Karpas-422 (cell line): Measurements from ENCODE around the gene SAT1. TPM values are rescaled to one million over a fixed set of nuclear protein-coding genes. Genes with fewer than 3 reads are reported as not detected.

Source experiments
- DNase-seq: peaks from one replicate; pipeline ENCODE4 v3.0.0-alpha.2; 2015
- H2AFZ ChIP-seq: fragments of 200-600 bp; sonication (generic); 2 replicates; pipeline ENCODE4 v1.6.1; 2014; ENCODE audit warnings: antibody characterized with exemption, low read length, mixed read lengths
- H3K27ac ChIP-seq: fragments of 200-600 bp; sonication (generic); 2 replicates; pipeline ENCODE4 v1.5.1; 2014; ENCODE audit warnings: mild to moderate bottlenecking, low read length, moderate library complexity
- H3K27me3 ChIP-seq: fragments of 200-600 bp; sonication (generic); 2 replicates; pipeline ENCODE4 v1.6.1; 2014; ENCODE audit warnings: low read length, mixed read lengths
- H3K36me3 ChIP-seq: fragments of 200-600 bp; sonication (generic); 2 replicates; pipeline ENCODE4 v1.6.1; 2014; ENCODE audit warnings: low read length, mixed read lengths; ENCODE audit not compliant: insufficient read depth
- H3K4me1 ChIP-seq: fragments of 200-600 bp; sonication (generic); 2 replicates; pipeline ENCODE4 v1.6.1; 2014; ENCODE audit warnings: mild to moderate bottlenecking, low read length, mixed read lengths
- H3K4me2 ChIP-seq: fragments of 200-600 bp; sonication (generic); 2 replicates; pipeline ENCODE4 v1.6.1; 2014; ENCODE audit warnings: low read length, low read depth, mild to moderate bottlenecking; ENCODE audit not compliant: poor library complexity, severe bottlenecking
- H3K4me3 ChIP-seq: fragments of 200-600 bp; sonication (generic); 2 replicates; pipeline ENCODE4 v1.5.1; 2014; ENCODE audit warnings: mild to moderate bottlenecking, antibody characterized with exemption, low read length, mixed read lengths
- H3K79me2 ChIP-seq: fragments of 200-600 bp; sonication (generic); 2 replicates; pipeline ENCODE4 v1.6.1; 2014; ENCODE audit warnings: mild to moderate bottlenecking, low read length, mixed read lengths
- H3K9ac ChIP-seq: fragments of 200-600 bp; sonication (generic); 2 replicates; pipeline ENCODE4 v1.6.0; 2014; ENCODE audit warnings: low read length
- H3K9me2 ChIP-seq: fragments of 200-600 bp; sonication (generic), shearing (Covaris generic); replicated peaks from 2 replicates; pipeline ENCODE4 v1.6.0; 2014; ENCODE audit warnings: mild to moderate bottlenecking, low read length, moderate library complexity; ENCODE audit not compliant: insufficient read depth
- H3K9me3 ChIP-seq: fragments of 300-700, 200-600 bp; sonication (generic); 2 replicates; pipeline ENCODE4 v1.6.1; 2014; ENCODE audit warnings: low read length, mixed read lengths
- H4K20me1 ChIP-seq: fragments of 200-600 bp; sonication (generic); 2 replicates; pipeline ENCODE4 v1.6.1; 2014; ENCODE audit warnings: mild to moderate bottlenecking, antibody characterized with exemption, low read length, low read depth; ENCODE audit not compliant: insufficient read depth
- total RNA-seq: library from RNA; depleted of rRNA; stranded (reverse); fragments of >200 nt; shearing (Covaris generic); gene quantifications from 2 replicates; pipeline ENCODE4 v1.2.3, GENCODE V29; 2014; ENCODE audit warnings: low replicate concordance

SAT1 gene
- total RNA-seq, 1 experiment from 2014 or later, result 256 TPM

DNA sequence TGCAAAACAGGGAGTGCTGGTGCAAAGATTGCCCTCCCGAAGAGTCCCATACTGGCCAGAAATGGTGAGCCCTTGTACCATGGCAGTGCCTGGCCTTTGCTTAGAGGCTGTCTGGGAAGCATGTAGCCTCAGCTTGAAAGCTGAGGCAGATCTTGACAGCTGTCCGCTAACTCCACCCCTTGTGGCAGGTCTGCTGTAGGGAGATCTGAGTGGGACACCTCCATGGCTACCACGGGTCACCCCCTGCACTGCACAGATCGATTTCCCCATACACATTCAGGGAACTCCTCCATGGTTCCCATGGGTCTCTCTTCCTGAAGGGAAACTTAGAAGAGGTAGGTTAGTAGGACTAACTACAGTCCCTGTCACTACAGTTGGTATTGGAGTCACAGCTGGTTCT is 33.8 kb upstream of the SAT1 start:
- Histone ChIP-seq H3K36me3 (no peaks in the 10 kb centered on the region), H4K20me1 (no peaks in the 10 kb centered on the region), H3K4me3 (no peak overlapping the region), H3K4me1 (peaks cover under 1% of the 10 kb centered on the region), H3K79me2 (no peaks in the 10 kb centered on the region), H3K9ac (no peak overlapping the region), H3K27ac (no peak overlapping the region), H2AFZ (no peak overlapping the region), H3K4me2 (no peak overlapping the region), H3K9me3 (no peaks in the 10 kb centered on the region), H3K9me2 (no peaks in the 10 kb centered on the region), H3K27me3 (no peaks in the 10 kb centered on the region)
- no peak for DNase-seq

DNA sequence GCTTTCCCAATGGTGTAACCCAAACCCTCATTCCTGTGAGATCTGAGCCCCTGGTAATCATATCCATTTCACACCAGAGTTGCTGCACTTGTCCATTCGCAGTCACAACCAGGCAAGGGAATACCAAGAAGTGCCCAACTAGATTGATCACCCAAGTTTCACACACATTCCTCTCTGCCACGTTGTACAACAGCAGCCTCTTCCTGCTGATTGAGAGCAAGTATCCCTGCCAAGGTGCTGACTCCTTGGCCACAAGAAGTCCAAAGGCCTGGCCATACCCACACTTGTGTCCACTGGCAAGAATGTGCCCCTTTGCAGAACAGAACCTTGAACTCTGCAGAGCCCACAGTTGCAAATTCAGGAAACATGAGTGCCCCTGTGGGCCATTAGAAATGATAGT is 33.4 kb upstream of the SAT1 start:
- Histone ChIP-seq H3K4me2 (no peak overlapping the region), H3K4me3 (no peak overlapping the region), H3K9ac (no peak overlapping the region), H3K9me3 (no peaks in the 10 kb centered on the region), H2AFZ (no peak overlapping the region), H3K9me2 (no peaks in the 10 kb centered on the region), H3K4me1 (no peaks in the 10 kb centered on the region; the same call in 1 of the 2 replicates), H4K20me1 (no peaks in the 10 kb centered on the region), H3K36me3 (no peaks in the 10 kb centered on the region), H3K27ac (no peak overlapping the region), H3K79me2 (no peaks in the 10 kb centered on the region), H3K27me3 (no peaks in the 10 kb centered on the region)
- DNase-seq, result no peak

DNA sequence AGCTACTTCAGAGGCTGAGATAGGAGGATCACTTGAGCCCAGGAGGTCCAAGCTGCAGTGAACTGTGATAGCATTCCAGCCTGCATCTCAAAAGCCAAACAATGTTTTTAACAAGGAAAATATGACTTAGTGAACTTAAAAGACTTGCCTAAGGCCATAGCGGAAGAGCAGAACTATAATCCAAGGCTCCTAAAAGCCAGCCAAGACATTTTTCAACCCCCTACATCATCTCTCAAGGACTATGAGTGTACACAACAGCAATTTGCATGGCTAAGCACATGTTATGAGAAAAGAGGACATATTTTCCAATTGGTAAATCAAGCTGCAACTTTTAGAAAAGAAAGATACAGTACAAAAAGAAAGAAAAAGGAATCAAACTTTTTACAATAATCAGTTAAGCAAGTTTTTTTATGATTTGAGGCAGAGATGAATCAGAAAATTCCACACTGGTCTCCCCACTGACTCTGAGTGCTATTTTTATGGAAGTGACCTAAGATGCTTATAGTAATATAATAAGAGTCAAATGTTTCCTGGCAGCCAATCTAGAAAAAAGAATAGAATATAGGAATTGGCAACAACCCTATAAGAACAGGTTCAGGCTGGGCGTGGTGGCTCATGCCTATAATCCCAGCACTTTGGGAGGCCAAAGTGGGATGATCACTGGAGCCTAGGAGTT is 30.1 kb upstream of the SAT1 start:
- H3K9me3 ChIP-seq, result no peaks in the 10 kb centered on the region
- H3K4me3 ChIP-seq, result no peak overlapping the region
- no peaks in the 10 kb centered on the region for H3K79me2 ChIP-seq
- no peaks in the 10 kb centered on the region for H3K9me2 ChIP-seq
- H3K9ac ChIP-seq, result no peak overlapping the region
- H4K20me1 ChIP-seq, result no peaks in the 10 kb centered on the region
- no peak for DNase-seq
- peaks cover 7% of the 10 kb centered on the region; the same call in 1 of the 2 replicates for H3K4me1 ChIP-seq
- peaks cover 3% of the 10 kb centered on the region; the same call in 1 of the 2 replicates for H3K36me3 ChIP-seq
- no peak overlapping the region for H2AFZ ChIP-seq
- H3K4me2 ChIP-seq, result no peak overlapping the region
- H3K27ac ChIP-seq, result no peak overlapping the region
- H3K27me3 ChIP-seq, result no peaks in the 10 kb centered on the region

DNA sequence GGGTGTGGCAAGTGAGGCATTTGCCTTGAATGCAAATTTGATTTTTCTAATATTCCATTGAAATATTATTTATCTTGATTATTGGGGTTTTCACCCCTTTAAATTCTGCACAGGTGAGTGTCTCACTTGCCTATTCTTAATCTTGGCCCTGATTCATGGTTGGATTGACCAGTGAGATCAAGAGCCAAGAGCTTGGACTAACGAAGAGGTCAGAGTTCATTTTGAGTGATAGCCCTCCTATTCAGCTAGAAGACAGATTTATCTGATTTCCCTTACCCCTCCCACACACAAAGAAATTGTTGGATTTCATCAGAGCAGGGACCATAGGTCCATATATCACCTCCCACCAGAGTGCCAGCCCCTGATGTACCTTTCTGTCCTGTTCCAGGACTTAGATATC is 28.3 kb upstream of the SAT1 start:
- Histone ChIP-seq H3K4me3 (no peak overlapping the region), H3K79me2 (no peaks in the 10 kb centered on the region), H3K9me2 (no peaks in the 10 kb centered on the region), H4K20me1 (no peaks in the 10 kb centered on the region), H2AFZ (no peak overlapping the region), H3K27ac (no peak overlapping the region), H3K4me1 (peaks cover 7% of the 10 kb centered on the region; the same call in 1 of the 2 replicates), H3K4me2 (no peak overlapping the region), H3K9me3 (no peaks in the 10 kb centered on the region), H3K27me3 (no peaks in the 10 kb centered on the region), H3K36me3 (peaks cover 3% of the 10 kb centered on the region; the same call in 1 of the 2 replicates), H3K9ac (no peak overlapping the region)
- DNase-seq, result no peak

DNA sequence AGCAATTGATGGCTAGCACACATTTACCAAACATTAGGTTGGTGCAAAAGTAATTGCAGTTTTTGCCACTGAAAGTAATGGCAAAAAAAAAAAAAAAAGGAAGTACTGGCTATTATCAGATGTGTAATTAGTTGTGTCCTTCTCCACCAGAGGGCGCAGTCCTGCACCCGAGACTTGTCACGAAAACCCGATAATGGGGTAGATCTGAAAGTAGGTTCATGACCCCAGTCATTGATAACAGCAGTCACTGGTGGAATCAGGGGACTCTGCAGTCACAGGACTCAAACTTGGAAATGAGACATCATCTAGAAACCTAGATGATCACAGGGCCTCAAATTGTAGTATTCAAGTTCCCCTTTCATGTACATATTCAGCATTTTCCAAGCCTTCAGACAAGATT is 26.8 kb upstream of the SAT1 start:
- H3K4me2 ChIP-seq, result no peak overlapping the region
- H3K79me2 ChIP-seq, result no peaks in the 10 kb centered on the region
- no peaks in the 10 kb centered on the region for H3K27me3 ChIP-seq
- no peak overlapping the region for H3K4me3 ChIP-seq
- H3K9me2 ChIP-seq, result no peaks in the 10 kb centered on the region
- no peaks in the 10 kb centered on the region for H4K20me1 ChIP-seq
- H3K4me1 ChIP-seq, result peaks cover 7% of the 10 kb centered on the region; the same call in 1 of the 2 replicates
- no peak overlapping the region for H3K27ac ChIP-seq
- no peak overlapping the region for H2AFZ ChIP-seq
- H3K9me3 ChIP-seq, result no peaks in the 10 kb centered on the region
- H3K9ac ChIP-seq, result no peak overlapping the region
- H3K36me3 ChIP-seq, result peaks cover 3% of the 10 kb centered on the region; the same call in 1 of the 2 replicates
- DNase-seq, result peak; percentile 91

DNA sequence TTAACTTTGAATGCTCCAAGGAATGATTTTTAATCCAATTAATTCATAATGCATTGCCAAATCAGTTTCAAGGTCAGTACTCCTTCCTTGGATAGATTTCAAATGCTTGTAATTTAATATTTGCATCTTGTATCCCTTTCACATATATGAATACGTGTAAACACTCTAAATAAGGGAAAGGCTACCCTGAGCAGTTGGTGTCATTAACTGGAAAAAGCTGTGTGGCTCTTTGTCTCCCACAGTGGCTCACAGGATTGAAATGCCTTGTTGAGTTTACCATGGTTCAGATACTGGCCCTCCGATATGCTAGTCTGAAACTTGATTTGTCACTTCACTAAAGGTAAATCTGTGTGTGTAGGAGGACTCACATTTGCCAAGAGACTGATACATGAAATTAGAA is 23.2 kb upstream of the SAT1 start:
- DNase-seq, result no peak
- no peak overlapping the region for H3K4me3 ChIP-seq

DNA sequence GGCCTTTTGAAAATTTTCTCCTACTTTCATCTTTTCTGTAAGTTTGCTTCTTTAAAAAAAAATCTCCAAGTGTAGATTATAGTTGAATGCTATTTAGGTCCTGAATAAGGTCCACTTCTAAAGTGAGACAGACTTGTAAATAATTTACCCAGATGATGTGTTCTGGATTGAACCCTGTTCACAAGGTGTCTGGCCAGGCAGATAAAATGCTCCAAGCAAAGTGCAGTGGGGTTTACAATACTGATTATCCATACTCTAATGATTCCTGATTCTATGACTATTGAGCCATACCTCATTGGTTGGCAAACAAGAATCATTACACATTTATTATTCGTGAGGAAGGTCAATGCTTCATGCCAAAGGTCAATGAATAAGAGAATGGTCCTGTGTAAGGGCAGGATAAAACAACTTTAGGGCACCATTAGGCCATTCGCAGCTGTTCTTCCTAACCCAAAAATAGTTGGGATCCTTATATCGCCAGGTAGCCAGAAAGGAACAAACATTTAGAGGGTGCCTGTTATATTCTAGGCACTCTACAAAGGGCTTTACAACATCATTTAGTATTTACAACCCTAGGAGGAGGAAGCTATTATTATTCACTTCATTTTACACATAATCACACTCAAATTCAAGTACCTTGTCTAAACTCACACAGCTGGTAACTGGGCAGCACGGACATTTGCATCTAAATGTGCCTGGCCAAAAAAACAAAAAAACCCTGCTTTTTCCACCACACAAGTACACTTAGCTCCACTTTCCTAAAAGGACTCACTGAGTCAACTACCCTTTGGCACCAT is 18.6 kb upstream of the SAT1 start:
- H3K27me3 ChIP-seq, result no peaks in the 10 kb centered on the region
- no peaks in the 10 kb centered on the region for H4K20me1 ChIP-seq
- H3K36me3 ChIP-seq, result no peaks in the 10 kb centered on the region
- H3K4me2 ChIP-seq, result no peak overlapping the region
- no peaks in the 10 kb centered on the region for H3K79me2 ChIP-seq
- no peak for DNase-seq
- H3K9me2 ChIP-seq, result no peaks in the 10 kb centered on the region
- no peak overlapping the region for H2AFZ ChIP-seq
- no peaks in the 10 kb centered on the region for H3K9me3 ChIP-seq
- peaks cover 6% of the 10 kb centered on the region; the same call in 1 of the 2 replicates for H3K4me1 ChIP-seq
- no peak overlapping the region for H3K4me3 ChIP-seq
- no peak overlapping the region for H3K27ac ChIP-seq
- H3K9ac ChIP-seq, result no peak overlapping the region

More for the DNA sequence above, 23.2 kb upstream of the SAT1 start:
- no peaks in the 10 kb centered on the region for H4K20me1 ChIP-seq
- H3K9me3 ChIP-seq, result no peaks in the 10 kb centered on the region
- no peak overlapping the region for H3K9ac ChIP-seq
- no peaks in the 10 kb centered on the region for H3K27me3 ChIP-seq
- H3K36me3 ChIP-seq, result peaks cover under 1% of the 10 kb centered on the region; the same call in 1 of the 2 replicates
- no peak overlapping the region for H3K27ac ChIP-seq
- H3K9me2 ChIP-seq, result no peaks in the 10 kb centered on the region
- no peak overlapping the region for H3K4me2 ChIP-seq
- no peak overlapping the region for H2AFZ ChIP-seq
- H3K79me2 ChIP-seq, result no peaks in the 10 kb centered on the region
- peaks cover 12% of the 10 kb centered on the region for H3K4me1 ChIP-seq

DNA sequence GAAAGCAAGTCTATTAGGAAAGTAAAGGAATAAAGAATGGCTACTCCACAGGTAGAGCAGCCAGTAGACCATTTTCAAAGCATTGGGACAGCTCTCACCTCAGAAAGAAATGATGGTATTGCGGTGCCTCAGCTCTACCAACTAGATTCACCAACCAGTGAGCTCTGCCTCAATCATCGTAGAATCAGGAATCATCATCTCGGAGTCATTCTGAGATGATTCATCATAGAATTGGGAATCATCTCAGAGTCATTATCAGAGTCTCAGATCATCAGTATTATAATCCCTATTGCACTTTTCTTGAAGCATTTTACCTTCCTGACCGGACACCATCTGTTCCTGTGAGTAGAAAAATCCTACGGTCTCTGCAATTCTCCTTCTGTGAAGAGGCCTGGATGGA is 17.5 kb upstream of the SAT1 start:
- no peak overlapping the region for H3K27ac ChIP-seq
- H3K4me1 ChIP-seq, result peaks cover 6% of the 10 kb centered on the region; the same call in 1 of the 2 replicates
- H3K9ac ChIP-seq, result no peak overlapping the region
- no peaks in the 10 kb centered on the region for H3K27me3 ChIP-seq
- no peaks in the 10 kb centered on the region for H4K20me1 ChIP-seq
- H3K9me3 ChIP-seq, result no peaks in the 10 kb centered on the region
- no peak for DNase-seq
- H3K36me3 ChIP-seq, result no peaks in the 10 kb centered on the region
- H3K79me2 ChIP-seq, result no peaks in the 10 kb centered on the region
- no peak overlapping the region for H2AFZ ChIP-seq
- H3K9me2 ChIP-seq, result no peaks in the 10 kb centered on the region
- H3K4me3 ChIP-seq, result no peak overlapping the region
- no peak overlapping the region for H3K4me2 ChIP-seq
